GM19395 (cell line): ENCODE measurements around the gene ZMYND19.
"Not testable (repeated sequence)": the region's sequence is repeated elsewhere in the genome, so short reads cannot be mapped to it uniquely, and the experiment has no call there.

Experiments used
- ATAC-seq: cut with Tn5 transposase; IDR thresholded peaks from one replicate; pipeline ENCODE4 v1.9.1; 2021; ENCODE audit warnings: mild to moderate bottlenecking, moderate library complexity; ENCODE audit not compliant: unreplicated experiment

ZMYND19 gene

DNA sequence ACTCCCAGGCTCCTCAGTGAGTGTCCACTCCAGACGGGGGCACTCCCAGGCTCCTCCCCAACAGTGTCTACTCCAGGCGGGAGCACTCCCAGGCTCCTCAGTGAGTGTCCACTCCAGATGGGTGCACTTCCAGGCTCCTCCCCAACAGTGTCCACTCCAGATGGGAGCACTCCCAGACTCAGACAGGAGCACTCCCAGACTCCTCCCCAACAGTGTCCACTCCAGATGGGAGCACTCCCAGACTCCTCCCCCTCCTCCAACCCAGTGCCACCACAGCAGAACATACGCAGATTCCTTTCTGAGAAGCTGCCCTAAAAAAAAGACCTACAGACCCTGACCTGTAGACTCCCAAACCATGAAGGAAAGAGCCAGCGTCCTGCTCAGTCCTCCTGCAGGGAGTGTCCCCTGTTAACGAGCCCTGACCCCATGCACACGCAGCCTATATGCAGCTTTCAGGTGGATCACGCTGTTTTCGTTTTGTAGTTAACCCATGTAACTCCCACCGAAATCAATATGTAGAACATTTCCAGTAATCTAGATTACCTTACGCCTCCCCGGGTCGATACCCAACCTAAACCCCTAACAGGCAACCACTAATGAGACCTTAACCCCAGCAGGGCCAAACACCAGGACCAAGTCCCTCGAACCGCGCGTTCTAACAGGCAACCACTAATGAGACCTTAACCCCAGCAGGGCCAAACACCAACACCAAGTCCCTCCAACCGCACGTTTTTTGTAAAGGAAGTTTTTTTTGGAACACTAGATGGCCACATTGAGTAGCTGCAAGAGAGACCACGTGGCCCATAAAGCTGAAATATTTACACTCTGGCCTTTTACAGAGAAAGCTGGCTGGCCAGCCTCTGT lies 55.8 kb downstream of the ZMYND19 start:
- ATAC-seq: no peak

DNA sequence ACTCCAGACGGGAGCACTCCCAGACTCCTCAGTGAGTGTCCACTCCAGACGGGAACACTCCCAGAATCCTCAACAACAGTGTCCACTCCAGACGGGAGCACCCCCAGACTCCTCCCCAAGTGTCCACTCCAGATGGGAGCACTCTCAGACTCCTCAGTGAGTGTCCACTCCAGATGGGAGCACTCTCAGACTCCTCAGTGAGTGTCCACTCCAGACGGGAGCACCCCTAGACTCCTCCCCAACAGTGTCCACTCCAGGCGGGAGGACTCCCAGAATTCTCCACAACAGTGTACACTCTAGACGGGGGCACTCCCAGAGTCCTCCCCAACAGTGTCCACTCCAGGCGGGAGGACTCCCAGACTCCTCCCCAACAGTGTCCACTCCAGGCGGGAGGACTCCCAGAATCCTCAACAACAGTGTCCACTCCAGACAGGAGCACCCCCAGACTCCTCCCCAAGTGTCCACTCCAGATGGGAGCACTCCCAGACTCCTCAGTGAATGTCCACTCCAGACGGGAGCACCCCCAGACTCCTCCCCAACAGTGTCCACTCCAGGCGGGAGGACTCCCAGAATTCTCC lies 57.3 kb downstream of the ZMYND19 start:
- not testable (repeated sequence) for ATAC-seq
